H1 (cell line): ENCODE results near the gene PTPN13. TPM values are rescaled to one million over a fixed set of nuclear protein-coding genes. Genes with fewer than 3 reads are reported as not detected.

Source experiments
- CTCF ChIA-PET: fragments of 300-600 bp; sonication (Branson Sonifier 250); formaldehyde crosslinking; loops from one replicate; lab custom pipeline; 2021; ENCODE audit not compliant: partially characterized antibody; lab: Charles Lee
- POLR2A ChIA-PET: fragments of 300-600 bp; sonication (Branson Sonifier 250); formaldehyde crosslinking; loops from one replicate; lab custom pipeline; 2021; ENCODE audit warnings: inconsistent platforms; ENCODE audit not compliant: partially characterized antibody; lab: Charles Lee
- DNase-seq, 2 experiments: peaks; one replicate each; pipeline versions ENCODE4 v3.0.0 to v3.0.0-alpha.2; 2010 to 2022; ENCODE audit warnings: low spot score in 2 of 2, low read depth in 1 of 2, mixed read lengths in 1 of 2
- FAIRE-seq: peaks from 2 replicates; lab custom pipeline; 2011; peaks lifted over from hg19 to GRCh38; lab: Jason Lieb, UNC
- H2AFZ ChIP-seq: 2 replicates; pipeline ENCODE4 v1.8.1; 2012; ENCODE audit warnings: low read length, inconsistent platforms
- H2AK5ac ChIP-seq: 2 replicates; pipeline ENCODE4 v1.6.1; 2013; ENCODE audit warnings: low read depth, low read length
- H2BK120ac ChIP-seq: replicated peaks from 2 replicates; pipeline ENCODE3; 2013; ENCODE audit warnings: low read depth, low read length, inconsistent platforms
- H2BK12ac ChIP-seq: 2 replicates; pipeline ENCODE4 v1.6.1; 2013; ENCODE audit warnings: low read depth, low read length
- H2BK15ac ChIP-seq: 2 replicates; pipeline ENCODE4 v1.6.1; 2013; ENCODE audit warnings: low read length
- H2BK20ac ChIP-seq: 2 replicates; pipeline ENCODE4 v1.6.1; 2013; ENCODE audit warnings: low read length
- H2BK5ac ChIP-seq: 2 replicates; pipeline ENCODE4 v1.6.1; 2013; ENCODE audit warnings: low read depth, low read length
- H3K14ac ChIP-seq: 2 replicates; pipeline ENCODE4 v1.6.1; 2013; ENCODE audit warnings: inconsistent platforms; ENCODE audit not compliant: insufficient read length
- H3K18ac ChIP-seq: 2 replicates; pipeline ENCODE4 v1.6.1; 2013; ENCODE audit warnings: low read length; ENCODE audit errors: extremely low read depth
- H3K23ac ChIP-seq: 2 replicates; pipeline ENCODE4 v1.6.1; 2013; ENCODE audit warnings: inconsistent platforms; ENCODE audit not compliant: insufficient read length
- H3K23me2 ChIP-seq: 2 replicates; pipeline ENCODE4 v1.6.1; 2013; ENCODE audit warnings: low read depth, low read length
- H3K27ac ChIP-seq: 2 replicates; pipeline ENCODE4 v1.6.1; 2011; ENCODE audit warnings: low read depth, low read length, inconsistent platforms
- H3K27me3 ChIP-seq, 4 experiments: replicated peaks in 1 of 4; 1 replicate in 1 of 4; 2 replicates in 3 of 4; pipeline versions ENCODE4 v1.6.1 to v1.8.1; 2011 to 2013; ENCODE audit warnings: low read length in 3 of 4, mild to moderate bottlenecking in 3 of 4, inconsistent platforms in 2 of 4, mixed read lengths in 2 of 4, moderate library complexity in 1 of 4; ENCODE audit not compliant: control insufficient read depth in 3 of 4, insufficient read depth in 3 of 4; ENCODE audit errors: extremely low read depth in 1 of 4
- H3K36me3 ChIP-seq, 4 experiments: 2 replicates each; pipeline versions ENCODE4 v1.6.1 to v1.8.1; 2011 to 2013; ENCODE audit warnings: mild to moderate bottlenecking in 4 of 4, low read length in 3 of 4, moderate library complexity in 2 of 4, control low read depth in 1 of 4, inconsistent platforms in 1 of 4; ENCODE audit not compliant: insufficient read depth in 4 of 4, control insufficient read depth in 2 of 4
- H3K4ac ChIP-seq: replicated peaks from 2 replicates; pipeline ENCODE3; 2013; ENCODE audit warnings: low read length, low read depth, mixed read lengths, inconsistent platforms; ENCODE audit not compliant: insufficient read length
- H3K4me1 ChIP-seq, 4 experiments: replicated peaks in 1 of 4; 1 replicate in 1 of 4; 2 replicates in 3 of 4; pipeline versions ENCODE4 v1.6.1 to v1.8.1; 2011 to 2013; ENCODE audit warnings: low read length in 3 of 4, inconsistent platforms in 2 of 4, mixed read lengths in 1 of 4; ENCODE audit not compliant: insufficient read depth in 4 of 4, control insufficient read depth in 3 of 4
- H3K4me2 ChIP-seq, 2 experiments: 2 replicates each; pipeline versions ENCODE4 v1.6.1 to v1.8.1; 2011 to 2013; ENCODE audit warnings: low read depth in 2 of 2, low read length in 2 of 2, control low read depth in 1 of 2, inconsistent platforms in 1 of 2, mild to moderate bottlenecking in 1 of 2; ENCODE audit not compliant: insufficient read depth in 1 of 2
- H3K4me3 ChIP-seq, 4 experiments: fragments of 200-600, 300-600 bp in 1 of 4; sonication (generic), shearing (Covaris generic), sonication (Bioruptor Twin) in 1 of 4; 2 replicates each; pipeline versions ENCODE4 v1.5.1 to v1.8.1; 2011 to 2016; ENCODE audit warnings: low read length in 4 of 4, low read depth in 3 of 4, control low read depth in 2 of 4, inconsistent platforms in 2 of 4, mild to moderate bottlenecking in 2 of 4, mixed read lengths in 1 of 4, moderate library complexity in 1 of 4; ENCODE audit not compliant: insufficient read depth in 2 of 4; ENCODE audit errors: extremely low read depth in 1 of 4
- H3K56ac ChIP-seq: replicated peaks from 2 replicates; pipeline ENCODE3; 2013; ENCODE audit warnings: low read depth, mild to moderate bottlenecking, mixed read lengths, low read length, inconsistent platforms; ENCODE audit not compliant: insufficient read length
- H3K79me1 ChIP-seq: 2 replicates; pipeline ENCODE4 v1.6.1; 2013; ENCODE audit warnings: low read depth, low read length, control low read depth
- H3K79me2 ChIP-seq, 2 experiments: 2 replicates each; pipeline versions ENCODE4 v1.6.1 to v1.8.1; 2012 to 2013; ENCODE audit warnings: low read length in 2 of 2, mild to moderate bottlenecking in 2 of 2, inconsistent platforms in 1 of 2; ENCODE audit not compliant: insufficient read depth in 2 of 2, control insufficient read depth in 1 of 2
- H3K9ac ChIP-seq, 4 experiments: replicated peaks in 1 of 4; 1 replicate in 1 of 4; 2 replicates in 3 of 4; pipeline versions ENCODE4 v1.6.1 to v1.8.1; 2011 to 2013; ENCODE audit warnings: low read depth in 3 of 4, low read length in 3 of 4, control low read depth in 2 of 4, mild to moderate bottlenecking in 2 of 4, moderate library complexity in 2 of 4, inconsistent platforms in 1 of 4; ENCODE audit errors: extremely low read depth in 1 of 4
- H3K9me3 ChIP-seq, 2 experiments: 2 replicates each; pipeline versions ENCODE4 v1.6.1 to v1.8.1; 2012 to 2013; ENCODE audit warnings: mild to moderate bottlenecking in 2 of 2, moderate library complexity in 2 of 2, control low read depth in 1 of 2, inconsistent platforms in 1 of 2, low read depth in 1 of 2, low read length in 1 of 2, mixed read lengths in 1 of 2; ENCODE audit not compliant: insufficient read depth in 2 of 2
- H4K20me1 ChIP-seq, 2 experiments: replicated peaks in 1 of 2; 2 replicates each; pipeline versions ENCODE3 to v1.8.1; 2011 to 2013; ENCODE audit warnings: inconsistent platforms in 2 of 2, low read length in 2 of 2, mild to moderate bottlenecking in 1 of 2; ENCODE audit not compliant: insufficient read depth in 2 of 2, control insufficient read depth in 1 of 2
- H4K5ac ChIP-seq: 2 replicates; pipeline ENCODE4 v1.6.1; 2013; ENCODE audit warnings: low read length, low read depth, mixed read lengths, inconsistent platforms; ENCODE audit not compliant: insufficient read length
- H4K8ac ChIP-seq: 2 replicates; pipeline ENCODE4 v1.8.0; 2013; ENCODE audit warnings: mild to moderate bottlenecking, moderate library complexity, low read length, inconsistent platforms; ENCODE audit not compliant: insufficient read depth; ENCODE audit errors: extremely low read depth
- H4K91ac ChIP-seq: replicated peaks from 2 replicates; pipeline ENCODE3; 2013; ENCODE audit warnings: low read length, mixed read lengths, inconsistent platforms; ENCODE audit not compliant: insufficient read length
- CTBP2 ChIP-seq: IDR thresholded peaks from 2 replicates; pipeline ENCODE4 v1.7.0; 2011; ENCODE audit warnings: borderline replicate concordance, mild to moderate bottlenecking, moderate library complexity, mixed read lengths, low read length; ENCODE audit not compliant: insufficient read depth, insufficient read length
- HDAC2 ChIP-seq, 2 experiments: fragments of 300-600 bp in 1 of 2; sonication (generic) in 1 of 2; IDR thresholded peaks; 2 replicates each; pipeline ENCODE4 v1.6.1; 2011 to 2012; ENCODE audit warnings: low read depth in 2 of 2, low read length in 2 of 2, mild to moderate bottlenecking in 2 of 2, moderate library complexity in 2 of 2, borderline replicate concordance in 1 of 2, inconsistent platforms in 1 of 2
- KDM1A ChIP-seq: fragments of 200-600, 300-600 bp; sonication (generic); IDR thresholded peaks from 2 replicates; pipeline ENCODE4 v1.7.1; 2016; ENCODE audit warnings: mild to moderate bottlenecking, low read length, borderline replicate concordance
- RNF2 ChIP-seq: fragments of 200-900, 300-1000 bp; sonication (generic); IDR thresholded peaks from 2 replicates; pipeline ENCODE4 v1.7.1; 2016; ENCODE audit warnings: borderline replicate concordance, low read depth, mild to moderate bottlenecking, antibody characterized with exemption, low read length; ENCODE audit not compliant: poor library complexity, severe bottlenecking; ENCODE audit errors: missing control alignments
- SIRT6 ChIP-seq: IDR thresholded peaks from one replicate; pipeline ENCODE4 v1.7.1; 2012; ENCODE audit warnings: low read length, inconsistent platforms
- SP2 ChIP-seq: IDR thresholded peaks from 2 replicates; pipeline ENCODE4 v1.6.1; 2012; ENCODE audit warnings: mild to moderate bottlenecking, low read length, inconsistent platforms
- TBP ChIP-seq: IDR thresholded peaks from 2 replicates; pipeline ENCODE4 v1.6.1; 2011; ENCODE audit warnings: low read depth, low read length, improper control_type of control experiment
- TCF12 ChIP-seq: IDR thresholded peaks from 2 replicates; pipeline ENCODE4 v1.6.1; 2011; ENCODE audit warnings: low read depth, mild to moderate bottlenecking, low read length
- WGBS, 2 experiments: shearing (Covaris generic) in 1 of 2; methylation state at CpG; one replicate each; pipeline versions ENCODE4 v1.1.6 to v1.1.7; 2013 to 2015; ENCODE audit warnings: low lambda C conversion rate in 2 of 2, mixed read lengths in 2 of 2, inconsistent platforms in 1 of 2, low coverage in 1 of 2, missing lambda C conversion rate in 1 of 2; ENCODE audit not compliant: insufficient replicate concordance in 2 of 2, insufficient coverage in 1 of 2, insufficient read length in 1 of 2; ENCODE audit errors: extremely low coverage in 1 of 2, missing lambda C conversion rate in 1 of 2; 5-methylcytosine and 5-hydroxymethylcytosine counted together
- polyA plus RNA-seq, 7 experiments: library from polyadenylated mRNA; depleted of rRNA in 3 of 7; stranded (reverse) in 5 of 7; unstranded in 2 of 7; fragments of >200 nt in 5 of 7; fragments of 200-250 nt in 2 of 7; gene quantifications; 1 replicate in 5 of 7; 2 replicates in 1 of 7; 4 replicates in 1 of 7; pipeline versions ENCODE4 v1.2.1 to v1.2.3, GENCODE V29; 2011 to 2013; ENCODE audit warnings: missing spikeins in 2 of 7, mixed read lengths in 2 of 7
- total RNA-seq: library from RNA; stranded (reverse); fragmentation: NEBNext Ultra II Directional; extraction: Animal tissue kit (Norgen Biotek cat#: 25700); gene quantifications from 2 replicates; pipeline ENCODE4 v1.2.1, GENCODE V29; 2021

Gene PTPN13
- total and polyA plus RNA-seq, 2 of the 8 experiments (the other 6 are each of a cell fraction or from before 2014, with no cell fraction given) = 12.7 to 57.9 TPM

GRCh38 chr4:86633854-86634253 is 39.7 kb downstream of the PTPN13 start:
- 88% methylated on average over 2 of the region's 2 CpGs; no CpG with 5 or more reads in 1 of the 2 experiments for WGBS, 2 experiments
- Histone ChIP-seq H2AK5ac (no peak overlapping the region), H3K23ac (no peak overlapping the region), H2BK5ac (no peak overlapping the region), H3K4ac (no peak overlapping the region), H3K23me2 (no peaks in the 10 kb centered on the region), H3K9me3 (no peaks in the 10 kb centered on the region), H3K79me2 (peaks cover 0 to 12% of the 10 kb centered on the region in 2 experiments; a peak in 1 of 4 replicates), H2BK120ac (no peak overlapping the region), H3K79me1 (no peaks in the 10 kb centered on the region), H2BK20ac (no peak overlapping the region), H4K8ac (no peak overlapping the region), H4K20me1 (no peaks in the 10 kb centered on the region), H3K4me3 (no peak overlapping the region), H2BK15ac (no peak overlapping the region), H3K9ac (no peak overlapping the region), H4K5ac (no peak overlapping the region), H2BK12ac (no peak overlapping the region), H3K36me3 (peaks cover 0 to 10% (median 4%) of the 10 kb centered on the region in 4 experiments; a peak in 2 of 8 replicates), H3K27me3 (no peaks in the 10 kb centered on the region), H3K4me2 (no peak overlapping the region), H4K91ac (no peak overlapping the region), H3K4me1 (no peaks in the 10 kb centered on the region), H3K56ac (no peak overlapping the region), H3K18ac (no peak overlapping the region), H3K27ac (no peak overlapping the region), H3K14ac (no peak overlapping the region), H2AFZ (no peak overlapping the region)
- no peak for TF ChIP-seq CTBP2
- no peak for TF ChIP-seq TCF12
- no peak for TF ChIP-seq HDAC2 (IDR thresholded peaks at IDR 0.05; ENCODE audit: borderline replicate concordance in 1 of 2, low read depth in 2 of 2, low read length in 2 of 2)
- no peak for TF ChIP-seq KDM1A
- TF ChIP-seq RNF2 = no peak
- TF ChIP-seq SIRT6 = no peak
- no peak for TF ChIP-seq TBP
- no peak for TF ChIP-seq SP2
- ChIA-PET POLR2A (no interaction called here), CTCF (interaction anchor here (1.5 to 1.6 kb wide), 2 partner anchors 20 to 112 kb away, joined by 3 to 4 read pairs; no protein-coding TSS in a partner anchor)
- DNase-seq (no peak), FAIRE-seq (no peak)
